HEK293T (cell line): ENCODE measurements around the gene ZBTB38.

Source experiments
- CTCF ChIA-PET: fragments of 350-600 bp; formaldehyde crosslinking; extraction: SDS; loops from one replicate; lab custom pipeline; 2021; ENCODE audit warnings: antibody characterized with exemption, inconsistent platforms; lab: Yijun Ruan, JAX
- POLR2A ChIA-PET: fragments of 350-600 bp; formaldehyde crosslinking; extraction: SDS; loops from one replicate; lab custom pipeline; 2020; ENCODE audit warnings: antibody characterized with exemption, inconsistent platforms; lab: Yijun Ruan, JAX
- DNase-seq: peaks from one replicate; pipeline ENCODE4 v3.0.0; 2012; ENCODE audit warnings: mixed read lengths; ENCODE audit errors: extremely low spot score
- ARNT ChIP-seq: fragments of 450-650 bp; IDR thresholded peaks from 2 replicates; pipeline ENCODE4 v1.6.1; 2017; ENCODE audit warnings: mild to moderate bottlenecking
- BHLHE40 ChIP-seq: fragments of 450-650 bp; IDR thresholded peaks from 2 replicates; pipeline ENCODE4 v1.6.1; 2016; ENCODE audit warnings: mild to moderate bottlenecking, moderate library complexity, borderline replicate concordance
- CTBP1 ChIP-seq: fragments of 450-650 bp; IDR thresholded peaks from 2 replicates; pipeline ENCODE4 v1.6.1; 2016; ENCODE audit warnings: borderline replicate concordance
- ELF4 ChIP-seq: fragments of 450-650 bp; IDR thresholded peaks from 2 replicates; pipeline ENCODE4 v1.6.1; 2017; ENCODE audit warnings: antibody characterized with exemption
- FOXA1 ChIP-seq: fragments of 450-650 bp; IDR thresholded peaks from 2 replicates; pipeline ENCODE4 v1.6.1; 2016; ENCODE audit warnings: mild to moderate bottlenecking
- FOXK2 ChIP-seq: fragments of 450-650 bp; IDR thresholded peaks from 2 replicates; pipeline ENCODE4 v1.6.1; 2016; ENCODE audit warnings: mild to moderate bottlenecking
- FOXM1 ChIP-seq: fragments of 450-650 bp; IDR thresholded peaks from 2 replicates; pipeline ENCODE4 v1.6.1; 2017; ENCODE audit warnings: mild to moderate bottlenecking, borderline replicate concordance
- HDGF ChIP-seq: fragments of 450-650 bp; IDR thresholded peaks from 2 replicates; pipeline ENCODE4 v1.6.1; 2017; ENCODE audit warnings: antibody characterized with exemption, borderline replicate concordance
- L3MBTL2 ChIP-seq: fragments of 450-650 bp; conservative IDR thresholded peaks from 2 replicates; pipeline ENCODE4 v1.6.1; 2016; ENCODE audit warnings: mild to moderate bottlenecking
- LEF1 ChIP-seq: fragments of 450-650 bp; IDR thresholded peaks from 2 replicates; pipeline ENCODE4 v1.6.1; 2017; ENCODE audit warnings: mild to moderate bottlenecking, borderline replicate concordance
- NFRKB ChIP-seq: fragments of 450-650 bp; IDR thresholded peaks from 2 replicates; pipeline ENCODE4 v1.6.1; 2016; ENCODE audit warnings: mild to moderate bottlenecking, moderate library complexity
- SP1 ChIP-seq: fragments of 450-650 bp; IDR thresholded peaks from 2 replicates; pipeline ENCODE4 v1.6.1; 2017
- SUZ12 ChIP-seq: fragments of 450-650 bp; IDR thresholded peaks from 2 replicates; pipeline ENCODE4 v1.6.1; 2016; ENCODE audit warnings: mild to moderate bottlenecking
- TARDBP ChIP-seq: fragments of 450-650 bp; IDR thresholded peaks from 2 replicates; pipeline ENCODE4 v1.6.1; 2016
- ZNF384 ChIP-seq: fragments of 450-650 bp; IDR thresholded peaks from 2 replicates; pipeline ENCODE4 v1.6.1; 2016
- TF ChIP-seq, protein P1 (sequence below): fragments of 450-650 bp; IDR thresholded peaks from 2 replicates; pipeline ENCODE4 v1.6.1; 2016

ZBTB38 gene

DNA sequence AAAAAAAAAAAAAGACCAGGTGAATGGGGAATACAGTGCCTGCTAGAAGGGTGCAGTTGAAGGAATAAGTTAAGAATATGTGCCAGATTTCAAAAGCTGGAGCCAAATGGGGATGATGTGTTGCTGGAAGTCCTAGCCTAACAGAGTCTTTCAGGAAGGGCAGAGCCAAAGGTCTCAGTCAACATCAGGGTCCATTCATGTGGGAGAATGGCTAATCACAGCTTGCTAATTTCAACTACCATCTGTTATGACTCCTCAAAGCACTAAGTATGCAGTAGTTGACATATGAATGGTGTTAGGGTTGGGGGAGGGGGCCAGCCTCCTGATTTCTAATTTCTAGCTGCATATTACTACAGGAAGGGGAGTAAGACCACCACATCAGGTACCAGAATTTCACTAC lies 4.4 kb downstream of the ZBTB38 start:
- TF ChIP-seq ELF4 (no peak), FOXK2 (no peak), HDGF (no peak), BHLHE40 (no peak), TARDBP (no peak), LEF1 (no peak), FOXM1 (no peak), ARNT (no peak), NFRKB (no peak), SUZ12 (no peak), ZNF384 (no peak)
- TF ChIP-seq, protein P1, sequence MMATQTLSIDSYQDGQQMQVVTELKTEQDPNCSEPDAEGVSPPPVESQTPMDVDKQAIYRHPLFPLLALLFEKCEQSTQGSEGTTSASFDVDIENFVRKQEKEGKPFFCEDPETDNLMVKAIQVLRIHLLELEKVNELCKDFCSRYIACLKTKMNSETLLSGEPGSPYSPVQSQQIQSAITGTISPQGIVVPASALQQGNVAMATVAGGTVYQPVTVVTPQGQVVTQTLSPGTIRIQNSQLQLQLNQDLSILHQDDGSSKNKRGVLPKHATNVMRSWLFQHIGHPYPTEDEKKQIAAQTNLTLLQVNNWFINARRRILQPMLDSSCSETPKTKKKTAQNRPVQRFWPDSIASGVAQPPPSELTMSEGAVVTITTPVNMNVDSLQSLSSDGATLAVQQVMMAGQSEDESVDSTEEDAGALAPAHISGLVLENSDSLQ, result no peak
- ChIA-PET CTCF (interaction anchor here (0.6 to 2.1 kb wide), 2 partner anchors 11 to 80 kb away, joined by 4 to 7 read pairs; no protein-coding TSS in a partner anchor), POLR2A (interaction anchor here (2.3 kb wide), 1 partner anchor 11 kb away, joined by 5 read pairs; no protein-coding TSS in a partner anchor)
- DNase-seq, result no peak

DNA sequence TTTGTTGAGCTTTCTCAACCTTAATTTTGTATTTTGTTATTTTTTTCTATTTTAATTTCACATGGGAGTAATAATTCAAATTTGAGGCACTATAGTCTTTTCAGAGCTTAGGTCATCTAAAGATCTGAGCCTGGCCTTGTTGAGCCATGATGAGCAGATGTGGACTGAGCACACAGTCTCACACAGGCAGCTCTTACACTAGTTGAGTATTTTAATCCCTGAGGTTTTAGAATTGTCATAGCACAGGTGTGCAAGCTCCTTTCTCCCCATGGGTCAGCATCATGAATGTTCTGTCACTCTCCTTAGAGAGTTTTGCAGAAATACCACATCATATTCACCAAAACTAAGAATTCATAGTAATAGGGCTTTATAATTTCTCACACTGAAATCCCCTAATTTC lies 4.9 kb downstream of the ZBTB38 start:
- CTCF ChIA-PET, result interaction anchor here (2.1 kb wide), 1 partner anchor 10 kb away, joined by 7 read pairs; no protein-coding TSS in a partner anchor
- POLR2A ChIA-PET, result interaction anchor here (2.3 kb wide), 1 partner anchor 11 kb away, joined by 5 read pairs; no protein-coding TSS in a partner anchor
- TF ChIP-seq ZNF384 (no peak), NFRKB (no peak), ARNT (no peak), FOXA1 (no peak), BHLHE40 (no peak), LEF1 (no peak), SP1 (no peak), FOXM1 (no peak), FOXK2 (no peak), TARDBP (no peak), ELF4 (no peak), L3MBTL2 (no peak), CTBP1 (no peak), HDGF (no peak), SUZ12 (no peak)
- TF ChIP-seq, protein P1, result no peak
- no peak for DNase-seq

DNA sequence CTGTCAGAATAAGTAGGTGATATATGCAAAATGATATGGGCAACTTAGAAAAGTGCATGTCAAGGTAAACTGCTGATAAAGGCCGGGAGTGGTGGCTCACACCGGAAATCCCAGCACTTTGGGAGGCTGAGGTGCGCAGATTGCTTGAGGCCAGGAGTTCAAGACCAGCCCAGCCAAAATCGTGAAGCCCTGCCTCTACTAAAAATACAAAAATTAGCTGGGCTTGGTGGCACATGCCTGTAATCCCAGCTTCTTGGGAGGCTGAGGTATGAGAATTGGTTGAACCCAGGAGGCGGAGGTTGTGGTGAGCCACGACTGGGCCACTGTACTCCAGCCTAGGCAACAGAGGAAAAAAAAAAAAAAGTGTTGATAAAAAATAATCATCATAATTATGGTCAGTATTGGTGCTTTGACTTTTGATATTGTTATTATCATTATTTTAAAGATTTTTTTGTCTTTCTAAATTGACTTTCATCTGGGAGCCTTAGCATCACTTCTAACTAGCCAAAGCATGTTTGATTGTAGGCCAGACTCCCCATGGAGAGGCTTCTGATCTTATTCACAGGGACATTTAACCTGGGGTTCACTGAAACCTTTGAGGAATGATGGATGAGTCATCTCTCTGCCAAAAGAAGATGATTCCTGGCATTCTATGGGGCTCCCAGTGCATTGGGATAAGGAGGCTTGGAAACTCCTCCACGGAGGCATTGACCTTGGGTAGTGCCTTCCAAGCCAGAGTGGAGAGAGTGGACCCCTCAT lies 5.6 kb downstream of the ZBTB38 start:
- DNase-seq, result no peak
- ChIA-PET CTCF (no interaction called here), POLR2A (interaction anchor here (2.3 kb wide), 1 partner anchor 10 kb away, joined by 5 read pairs; no protein-coding TSS in a partner anchor)
- TF ChIP-seq SUZ12 (no peak), HDGF (no peak), NFRKB (no peak), ELF4 (no peak), ZNF384 (no peak), FOXK2 (no peak), FOXM1 (no peak), L3MBTL2 (no peak), SP1 (no peak), LEF1 (no peak), TARDBP (no peak), BHLHE40 (no peak)
- TF ChIP-seq, protein P1, result no peak

DNA sequence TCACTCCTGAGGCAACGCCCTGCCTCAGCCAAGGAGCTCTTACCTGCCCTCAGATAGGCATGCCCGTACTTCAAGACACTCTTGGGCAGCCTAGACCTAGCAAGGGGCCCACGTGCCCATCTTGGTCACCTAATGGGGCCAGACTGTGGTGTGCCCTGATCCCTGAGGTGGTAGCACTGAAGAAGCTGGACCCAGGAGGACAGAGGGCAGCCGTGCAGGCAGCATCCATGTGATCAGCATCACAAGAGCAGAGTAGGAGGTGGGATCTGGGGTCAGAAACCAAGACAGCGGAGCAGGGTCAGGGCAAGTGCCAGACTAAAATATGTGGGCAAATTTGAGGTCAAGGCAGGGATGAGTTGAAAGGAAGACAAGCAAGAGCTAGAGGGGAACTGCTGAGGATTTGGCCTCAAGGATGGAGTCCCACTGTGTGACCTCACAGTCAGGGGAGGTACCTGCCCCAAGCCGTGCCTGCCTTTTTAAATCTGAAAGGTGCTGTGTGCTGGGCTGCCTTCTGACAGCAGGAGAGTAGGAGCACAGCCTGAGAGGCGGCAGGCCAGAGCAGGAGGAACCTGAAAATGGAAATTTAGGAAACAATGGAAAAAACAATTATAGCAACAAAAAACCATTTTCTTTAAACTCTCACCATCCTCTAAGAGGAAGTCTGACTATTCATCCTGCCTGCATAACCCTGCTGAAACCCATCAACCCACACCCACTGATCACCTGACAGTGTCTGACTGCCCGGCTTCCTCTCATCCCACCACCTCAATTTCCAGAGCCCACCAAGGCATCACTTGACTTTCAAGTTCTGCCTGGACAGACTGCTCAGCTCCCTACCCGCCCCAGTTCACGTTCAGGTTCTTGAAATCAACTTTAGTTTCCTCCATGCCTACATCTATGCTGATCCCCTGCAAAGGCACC lies 7.3 kb downstream of the ZBTB38 start:
- TF ChIP-seq SP1, result no peak
- TF ChIP-seq L3MBTL2, result no peak
- TF ChIP-seq TARDBP, result no peak
- no peak for TF ChIP-seq ELF4
- TF ChIP-seq, protein P1, result no peak
- TF ChIP-seq BHLHE40, result no peak
- TF ChIP-seq NFRKB, result no peak
- TF ChIP-seq ZNF384, result no peak
- TF ChIP-seq CTBP1, result no peak
- no peak for TF ChIP-seq FOXM1
- TF ChIP-seq SUZ12, result no peak
- TF ChIP-seq LEF1, result no peak
- TF ChIP-seq FOXK2, result no peak
- TF ChIP-seq ARNT, result no peak
- no peak for TF ChIP-seq HDGF
- ChIA-PET CTCF (interaction anchor here (1.2 kb wide), 1 partner anchor 11 kb away, joined by 5 read pairs; no protein-coding TSS in a partner anchor), POLR2A (no interaction called here)
- DNase-seq, result no peak
